ENCODE results near the gene SDK1. TPM values are rescaled to one million over a fixed set of nuclear protein-coding genes. Genes with fewer than 3 reads are reported as not detected.
A peak's percentile ranks its signal among the peaks of the same experiment; 100 is the strongest.

Gene SDK1
- total and polyA plus RNA-seq, 2 experiments from 2014 or later, result 2.1 to 10.0 TPM

- Mint-ChIP-seq H3K9me3 (no peaks in the 10 kb centered on the region), H3K4me3 (no peak overlapping the region), H3K36me3 (ENCODE audit: low read depth) (no peaks in the 10 kb centered on the region), H3K27ac (no peak overlapping the region), H3K4me1 (peaks cover 23% of the 10 kb centered on the region), H3K27me3 (ENCODE audit: insufficient read depth, low read depth, poor library complexity) (peaks cover 5% of the 10 kb centered on the region)
- Histone ChIP-seq H3K4me3 (no peak overlapping the region), H3F3A (replicated peaks; ENCODE audit: low read depth) (0 out of 2 replicates have a peak, but pooled peaks cover 7% of the 10 kb centered on the region), H3K27ac (ENCODE audit: low read depth) (no peak overlapping the region), H4K20me1 (replicated peaks; ENCODE audit: insufficient read depth) (no peaks in the 10 kb centered on the region), H3K4me1 (ENCODE audit: insufficient read depth) (peaks cover 21% of the 10 kb centered on the region), H3K4me2 (peak overlapping the region; percentile 23; the same call in 1 of the 2 replicates), H3K79me2 (replicated peaks; ENCODE audit: insufficient read depth) (no peaks in the 10 kb centered on the region), H2AFZ (peak overlapping the region; percentile 9; the same call in 1 of the 2 replicates), H3K36me3 (ENCODE audit: insufficient read depth) (no peaks in the 10 kb centered on the region; the same call in 1 of the 2 replicates), H3K27me3 (ENCODE audit: insufficient read depth) (no peaks in the 10 kb centered on the region), H3K9me2 (ENCODE audit: insufficient read depth) (no peaks in the 10 kb centered on the region)
- DNase-seq (ENCODE audit: low spot score) (no peak), ATAC-seq (no peak)
- no peak for TF ChIP-seq REST (IDR thresholded peaks at IDR 0.05; ENCODE audit: unreplicated experiment)
- TF ChIP-seq STAT1 (IDR thresholded peaks at IDR 0.05; ENCODE audit: unreplicated experiment), result no peak
- no peak for TF ChIP-seq JUNB (IDR thresholded peaks at IDR 0.05; ENCODE audit: unreplicated experiment)
- no peak for TF ChIP-seq ZNF462 (CRISPR knock-in tag; IDR thresholded peaks at IDR 0.05)
- TF ChIP-seq CTCF (conservative IDR thresholded peaks at IDR 0.05; ENCODE audit: low read depth in 2 of 2), result no peak
- TF ChIP-seq NANOG (IDR thresholded peaks at IDR 0.05; ENCODE audit: borderline replicate concordance), result no peak
- no peak for TF ChIP-seq CREB1 (CRISPR knock-in tag; IDR thresholded peaks at IDR 0.05; ENCODE audit: low read depth)
- TF ChIP-seq ETS1 (IDR thresholded peaks at IDR 0.05), result no peak
- TF ChIP-seq POLR2AphosphoS5 (IDR thresholded peaks at IDR 0.05; ENCODE audit: low read depth), result no peak
- TF ChIP-seq EZH2phosphoT487 (IDR thresholded peaks at IDR 0.05; ENCODE audit: unreplicated experiment), result no peak
- no peak for TF ChIP-seq ZNF114 (CRISPR knock-in tag; IDR thresholded peaks at IDR 0.05)
- no peak for TF ChIP-seq ZNF331 (CRISPR knock-in tag; IDR thresholded peaks at IDR 0.05; ENCODE audit: low read depth)
- TF ChIP-seq EZH2 (IDR thresholded peaks at IDR 0.05; ENCODE audit: low read depth, unreplicated experiment), result no peak
Observed at GRCh38 chr7:3280445-3280844, 20.6 kb upstream of the SDK1 start.

Measured in GM23338 (cell line).